ENCODE data around the gene NDFIP1. TPM values are rescaled to one million over a fixed set of nuclear protein-coding genes. Genes with fewer than 3 reads are reported as not detected.

The NDFIP1 gene
- total RNA-seq, 1 experiment from 2014 or later = 26.6 TPM

DNA sequence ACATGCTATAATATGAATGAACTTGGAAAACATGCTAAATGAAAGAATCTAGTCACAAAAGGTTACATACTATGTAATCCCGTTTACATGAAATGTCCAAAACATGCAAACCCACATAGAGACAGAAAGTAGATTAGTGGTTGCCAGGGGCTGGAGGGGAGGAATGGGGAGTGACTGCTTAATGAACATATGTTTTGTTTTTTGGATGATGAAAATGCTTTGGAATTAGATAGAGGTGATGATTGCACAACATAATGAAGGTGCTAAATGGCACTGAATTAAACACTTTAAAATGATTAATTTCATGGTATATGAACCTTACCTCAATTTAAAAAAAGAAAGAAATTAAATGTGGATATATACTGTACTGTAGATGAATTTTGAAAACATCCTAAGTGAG is 17.6 kb upstream of the NDFIP1 start:
- TF ChIP-seq, protein P1, sequence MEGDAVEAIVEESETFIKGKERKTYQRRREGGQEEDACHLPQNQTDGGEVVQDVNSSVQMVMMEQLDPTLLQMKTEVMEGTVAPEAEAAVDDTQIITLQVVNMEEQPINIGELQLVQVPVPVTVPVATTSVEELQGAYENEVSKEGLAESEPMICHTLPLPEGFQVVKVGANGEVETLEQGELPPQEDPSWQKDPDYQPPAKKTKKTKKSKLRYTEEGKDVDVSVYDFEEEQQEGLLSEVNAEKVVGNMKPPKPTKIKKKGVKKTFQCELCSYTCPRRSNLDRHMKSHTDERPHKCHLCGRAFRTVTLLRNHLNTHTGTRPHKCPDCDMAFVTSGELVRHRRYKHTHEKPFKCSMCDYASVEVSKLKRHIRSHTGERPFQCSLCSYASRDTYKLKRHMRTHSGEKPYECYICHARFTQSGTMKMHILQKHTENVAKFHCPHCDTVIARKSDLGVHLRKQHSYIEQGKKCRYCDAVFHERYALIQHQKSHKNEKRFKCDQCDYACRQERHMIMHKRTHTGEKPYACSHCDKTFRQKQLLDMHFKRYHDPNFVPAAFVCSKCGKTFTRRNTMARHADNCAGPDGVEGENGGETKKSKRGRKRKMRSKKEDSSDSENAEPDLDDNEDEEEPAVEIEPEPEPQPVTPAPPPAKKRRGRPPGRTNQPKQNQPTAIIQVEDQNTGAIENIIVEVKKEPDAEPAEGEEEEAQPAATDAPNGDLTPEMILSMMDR (conservative IDR thresholded peaks at IDR 0.05) = no peak
- Histone ChIP-seq H2AK5ac (ENCODE audit: insufficient read length, low read length) (no peak overlapping the region), H3K4me2 (ENCODE audit: insufficient read depth, insufficient read length, low read length) (no peak overlapping the region), H3K9me3 (ENCODE audit: control insufficient read depth, low read depth, low read length) (no peaks in the 10 kb centered on the region), H2AFZ (ENCODE audit: low read length) (no peak overlapping the region), H3K23me2 (ENCODE audit: insufficient read length, low read depth, low read length, poor library complexity, severe bottlenecking) (no peaks in the 10 kb centered on the region), H4K8ac (replicated peaks; ENCODE audit: insufficient read length, low read depth, low read length) (no peak overlapping the region), H2BK120ac (ENCODE audit: low read depth, low read length, poor library complexity, severe bottlenecking) (no peak overlapping the region), H3K27me3 (ENCODE audit: insufficient read depth, low read length) (no peaks in the 10 kb centered on the region), H2BK20ac (ENCODE audit: low read depth, low read length, poor library complexity, severe bottlenecking) (no peak overlapping the region), H3K79me1 (ENCODE audit: insufficient read depth, low read depth, low read length, poor library complexity, severe bottlenecking) (no peaks in the 10 kb centered on the region), H3K4ac (ENCODE audit: low read depth, low read length) (no peak overlapping the region), H4K20me1 (ENCODE audit: control insufficient read depth, insufficient read depth, insufficient read length) (no peaks in the 10 kb centered on the region), H3K27ac (ENCODE audit: insufficient read length, low read depth, low read length) (no peak overlapping the region), H3K18ac (ENCODE audit: insufficient read length, low read depth, low read length) (no peak overlapping the region), H3K23ac (ENCODE audit: insufficient read length, low read depth, low read length) (no peak overlapping the region), H2BK5ac (ENCODE audit: insufficient read length, low read length) (no peak overlapping the region), H2BK12ac (ENCODE audit: insufficient read length, low read depth, low read length) (no peak overlapping the region), H3K79me2 (ENCODE audit: insufficient read depth, low read length) (no peaks in the 10 kb centered on the region), H3T11ph (ENCODE audit: low read length) (no peak overlapping the region), H3K14ac (ENCODE audit: insufficient read depth, low read length) (no peak overlapping the region), H3K56ac (ENCODE audit: insufficient read length, low read depth, low read length) (no peak overlapping the region), H2BK15ac (ENCODE audit: low read depth, low read length) (no peak overlapping the region), H4K5ac (ENCODE audit: insufficient read length, low read depth, low read length) (no peak overlapping the region), H3K4me1 (ENCODE audit: insufficient read depth, low read length) (no peaks in the 10 kb centered on the region; the same call in 1 of the 2 replicates), H3K9ac (ENCODE audit: extremely low read depth, insufficient read length, low read length) (no peak overlapping the region), H4K91ac (ENCODE audit: insufficient read length, low read depth, low read length) (no peak overlapping the region)
- no peak for DNase-seq
- no CpG with 5 or more reads among the region's 1 CpG for WGBS (ENCODE audit: extremely low coverage, insufficient read length, low lambda C conversion rate)
- Mint-ChIP-seq H3K27ac (no peak overlapping the region), H3K4me3 (no peak overlapping the region), H3K4me1 (peaks cover 6% of the 10 kb centered on the region in 2 experiments; a peak in 3 of 4 replicates), H3K9me3 (no peaks in the 10 kb centered on the region), H3K36me3 (ENCODE audit: insufficient read depth in 1 of 3, low read depth in 3 of 3) (no peaks in the 10 kb centered on the region), H3K27me3 (ENCODE audit: low read depth) (peaks cover 10% of the 10 kb centered on the region)

Measured in H9 (cell line).